Mesendoderm (in vitro differentiated cells): Measurements from ENCODE around the gene CMIP.

Source experiments
- DNase-seq: peaks from one replicate; pipeline ENCODE4 v3.0.0; 2013
- H2AK5ac ChIP-seq: 2 replicates; pipeline ENCODE4 v1.6.1; 2013; ENCODE audit warnings: low read length, inconsistent platforms
- H2BK120ac ChIP-seq: 2 replicates; pipeline ENCODE4 v1.6.1; 2013; ENCODE audit warnings: low read depth, mild to moderate bottlenecking, low read length, moderate library complexity, mixed read lengths
- H2BK15ac ChIP-seq: replicated peaks from 2 replicates; pipeline ENCODE4 v1.6.1; 2013; ENCODE audit warnings: low read depth, mild to moderate bottlenecking, moderate library complexity
- H2BK5ac ChIP-seq: 2 replicates; pipeline ENCODE4 v1.6.1; 2013; ENCODE audit warnings: low read length, inconsistent platforms
- H3K18ac ChIP-seq: 2 replicates; pipeline ENCODE4 v1.6.1; 2013; ENCODE audit warnings: mild to moderate bottlenecking, low read length, mixed read lengths
- H3K23ac ChIP-seq: one replicate; pipeline ENCODE4 v1.6.1; 2013; ENCODE audit warnings: low read length
- H3K27ac ChIP-seq: 2 replicates; pipeline ENCODE4 v1.5.1; 2013; ENCODE audit warnings: low read depth, mild to moderate bottlenecking, inconsistent platforms, low read length, moderate library complexity
- H3K27me3 ChIP-seq: 2 replicates; pipeline ENCODE4 v1.6.1; 2013; ENCODE audit warnings: low read length, control low read depth, mild to moderate bottlenecking, inconsistent platforms; ENCODE audit not compliant: insufficient read depth, poor library complexity
- H3K36me3 ChIP-seq: 2 replicates; pipeline ENCODE4 v1.6.1; 2013; ENCODE audit warnings: low read length, inconsistent platforms; ENCODE audit not compliant: control insufficient read depth, insufficient read depth
- H3K4ac ChIP-seq: one replicate; pipeline ENCODE4 v1.6.1; 2013; ENCODE audit warnings: low read depth, mild to moderate bottlenecking, low read length, moderate library complexity
- H3K4me1 ChIP-seq: 2 replicates; pipeline ENCODE4 v1.6.1; 2013; ENCODE audit warnings: low read depth, low read length, inconsistent platforms; ENCODE audit not compliant: control insufficient read depth
- H3K4me2 ChIP-seq: 2 replicates; pipeline ENCODE4 v1.6.1; 2013; ENCODE audit warnings: low read length
- H3K4me3 ChIP-seq: 2 replicates; pipeline ENCODE4 v1.5.1; 2013; ENCODE audit warnings: mild to moderate bottlenecking, low read length
- H3K56ac ChIP-seq: one replicate; pipeline ENCODE4 v1.6.1; 2013; ENCODE audit warnings: low read length
- H3K79me1 ChIP-seq: 2 replicates; pipeline ENCODE4 v1.6.1; 2013; ENCODE audit warnings: low read length, inconsistent platforms
- H3K79me2 ChIP-seq: 2 replicates; pipeline ENCODE4 v1.6.1; 2013; ENCODE audit warnings: mild to moderate bottlenecking, low read length; ENCODE audit not compliant: control insufficient read depth, insufficient read depth
- H3K9ac ChIP-seq: 2 replicates; pipeline ENCODE4 v1.6.1; 2013; ENCODE audit warnings: low read length, inconsistent platforms
- H4K5ac ChIP-seq: one replicate; pipeline ENCODE4 v1.6.1; 2013; ENCODE audit warnings: low read length
- H4K8ac ChIP-seq: one replicate; pipeline ENCODE4 v1.6.1; 2013; ENCODE audit warnings: low read depth, mild to moderate bottlenecking, control low read depth, low read length, moderate library complexity
- WGBS: extraction: QIAGEN DNeasy Blood & Tissue Kit; methylation state at CpG from one replicate; pipeline ENCODE4 v1.1.7; 2013; ENCODE audit warnings: low lambda C conversion rate, missing lambda C conversion rate; ENCODE audit not compliant: insufficient coverage; ENCODE audit errors: extremely low coverage; 5-methylcytosine and 5-hydroxymethylcytosine counted together

CMIP gene

GRCh38 chr16:81730090-81731051 is 285.8 kb downstream of the CMIP start:
- H4K5ac ChIP-seq = no peak overlapping the region
- no CpG with 5 or more reads among the region's 47 CpGs for WGBS
- peak overlapping the region; percentile 31 for H3K4me2 ChIP-seq
- H3K18ac ChIP-seq = peak overlapping the region; percentile 20
- H2BK5ac ChIP-seq = no peak overlapping the region
- no peak overlapping the region for H3K4me3 ChIP-seq
- no peak overlapping the region for H2AK5ac ChIP-seq
- no peak overlapping the region for H3K23ac ChIP-seq
- H3K56ac ChIP-seq = peak overlapping the region; percentile 84
- no peaks in the 10 kb centered on the region for H3K4me1 ChIP-seq
- H3K9ac ChIP-seq = peak overlapping the region; percentile 60
- no peaks in the 10 kb centered on the region for H3K79me2 ChIP-seq
- H2BK15ac ChIP-seq = no peak overlapping the region
- H3K79me1 ChIP-seq = no peaks in the 10 kb centered on the region
- H3K27me3 ChIP-seq = no peaks in the 10 kb centered on the region
- DNase-seq = peak; percentile 99
- H3K4ac ChIP-seq = no peak overlapping the region
- no peak overlapping the region for H2BK120ac ChIP-seq
- peak overlapping the region; percentile 7 for H3K27ac ChIP-seq
- H3K36me3 ChIP-seq = no peaks in the 10 kb centered on the region
- H4K8ac ChIP-seq = no peak overlapping the region

- Histone ChIP-seq H3K79me1 (no peaks in the 10 kb centered on the region), H2BK15ac (no peak overlapping the region), H3K56ac (no peak overlapping the region), H3K4me1 (no peaks in the 10 kb centered on the region), H2BK5ac (no peak overlapping the region), H4K8ac (no peak overlapping the region), H3K4me3 (no peak overlapping the region), H2AK5ac (no peak overlapping the region), H4K5ac (no peak overlapping the region), H3K36me3 (no peaks in the 10 kb centered on the region), H3K4ac (no peak overlapping the region), H3K9ac (no peak overlapping the region), H3K79me2 (no peaks in the 10 kb centered on the region), H3K4me2 (no peak overlapping the region), H3K27ac (no peak overlapping the region), H3K23ac (no peak overlapping the region), H3K18ac (no peak overlapping the region), H3K27me3 (no peaks in the 10 kb centered on the region), H2BK120ac (no peak overlapping the region)
- DNase-seq = no peak
- no CpG with 5 or more reads among the region's 8 CpGs for WGBS
Observed at GRCh38 chr16:81731649-81732048, 287.0 kb downstream of the CMIP start.

DNA sequence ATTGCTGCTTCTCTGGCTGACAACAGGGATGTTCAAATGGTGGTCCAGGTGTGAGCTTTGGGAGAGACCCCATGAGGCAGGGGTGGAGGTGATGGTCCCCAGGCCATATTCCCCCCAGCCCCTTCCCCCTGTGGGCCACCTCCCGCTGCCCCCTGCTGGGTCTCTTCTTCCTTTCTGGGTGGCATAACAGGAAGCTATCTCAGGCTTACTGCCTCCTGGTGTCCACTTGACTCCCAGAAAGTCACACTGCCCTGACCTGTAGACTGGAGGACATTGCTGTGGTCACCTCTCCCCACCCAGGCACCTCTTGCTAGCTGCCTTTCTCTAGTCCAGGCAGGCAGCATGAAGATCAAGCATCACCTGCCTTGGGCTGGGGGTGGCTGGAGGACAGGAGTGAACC is 288.1 kb downstream of the CMIP start:
- Histone ChIP-seq H3K18ac (no peak overlapping the region), H3K27me3 (no peaks in the 10 kb centered on the region), H3K79me1 (no peaks in the 10 kb centered on the region), H3K23ac (no peak overlapping the region), H3K4me1 (no peaks in the 10 kb centered on the region), H3K27ac (no peak overlapping the region), H3K4ac (no peak overlapping the region), H4K5ac (no peak overlapping the region), H2BK15ac (no peak overlapping the region), H3K79me2 (no peaks in the 10 kb centered on the region), H4K8ac (no peak overlapping the region), H3K56ac (no peak overlapping the region), H3K36me3 (no peaks in the 10 kb centered on the region), H2BK5ac (no peak overlapping the region), H3K4me3 (no peak overlapping the region), H3K9ac (no peak overlapping the region), H2AK5ac (no peak overlapping the region), H2BK120ac (no peak overlapping the region), H3K4me2 (no peak overlapping the region)
- no peak for DNase-seq
- WGBS = no CpG with 5 or more reads among the region's 1 CpG

- H3K27me3 ChIP-seq = no peaks in the 10 kb centered on the region
- no peak overlapping the region for H2BK5ac ChIP-seq
- DNase-seq = no peak
- no peak overlapping the region for H3K18ac ChIP-seq
- H3K27ac ChIP-seq = no peak overlapping the region
- no peaks in the 10 kb centered on the region for H3K4me1 ChIP-seq
- H3K23ac ChIP-seq = no peak overlapping the region
- H2BK15ac ChIP-seq = no peak overlapping the region
- no peak overlapping the region for H3K4ac ChIP-seq
- no peaks in the 10 kb centered on the region for H3K79me1 ChIP-seq
- 67% methylated on average over 1 of the region's 1 CpG for WGBS
- no peak overlapping the region for H3K9ac ChIP-seq
- no peak overlapping the region for H3K4me3 ChIP-seq
- H4K8ac ChIP-seq = no peak overlapping the region
- H3K4me2 ChIP-seq = no peak overlapping the region
- H4K5ac ChIP-seq = no peak overlapping the region
- no peak overlapping the region for H2AK5ac ChIP-seq
- H3K56ac ChIP-seq = no peak overlapping the region
- no peak overlapping the region for H2BK120ac ChIP-seq
- H3K36me3 ChIP-seq = no peaks in the 10 kb centered on the region
- no peaks in the 10 kb centered on the region for H3K79me2 ChIP-seq
Observed at GRCh38 chr16:81733295-81733694, 288.7 kb downstream of the CMIP start.

DNA sequence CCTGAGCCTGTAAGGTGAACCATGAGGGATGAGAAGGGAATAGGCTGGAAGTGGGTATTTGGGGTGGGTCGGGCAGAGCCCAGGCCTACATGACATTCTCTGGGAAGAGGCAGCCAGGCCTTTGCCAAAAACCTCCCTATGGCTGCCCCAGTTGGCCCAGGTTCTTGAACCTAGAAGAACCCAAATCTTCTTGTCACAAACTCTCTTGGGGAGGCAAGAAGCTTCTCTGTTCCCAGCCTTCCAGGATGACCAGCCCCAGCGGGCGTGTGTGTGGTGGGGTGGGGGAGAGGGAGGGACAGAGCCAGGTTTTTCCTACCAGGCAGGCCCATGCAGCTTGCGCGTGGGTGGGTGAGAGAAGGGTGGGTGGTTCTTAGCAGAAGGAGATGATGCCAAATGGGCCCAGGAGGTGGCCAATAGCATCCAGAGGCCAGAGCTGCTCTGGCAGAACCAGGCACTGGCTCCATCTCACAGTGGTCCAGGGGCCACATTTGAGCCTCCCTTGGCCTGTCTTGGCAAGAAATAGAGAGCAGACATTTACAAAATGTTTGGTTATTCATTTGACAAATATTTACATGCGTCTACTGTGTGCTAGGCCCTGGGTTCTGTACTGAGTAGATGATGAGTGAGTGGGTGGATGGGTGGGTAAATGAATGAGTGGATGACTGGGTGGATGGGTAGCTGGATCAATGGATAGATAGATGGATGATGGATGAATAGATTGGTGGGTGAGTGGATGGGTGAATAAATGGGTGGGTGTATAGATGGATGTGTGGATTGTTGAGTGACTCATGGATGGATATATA is 290.2 kb downstream of the CMIP start:
- H3K18ac ChIP-seq = no peak overlapping the region
- H3K36me3 ChIP-seq = no peaks in the 10 kb centered on the region
- H3K4me2 ChIP-seq = no peak overlapping the region

More for the DNA sequence above, 290.2 kb downstream of the CMIP start:
- WGBS = no CpG with 5 or more reads among the region's 6 CpGs
- no peak overlapping the region for H3K23ac ChIP-seq
- H3K4me3 ChIP-seq = no peak overlapping the region
- H2BK15ac ChIP-seq = no peak overlapping the region
- no peak overlapping the region for H4K5ac ChIP-seq
- no peaks in the 10 kb centered on the region for H3K79me2 ChIP-seq
- no peaks in the 10 kb centered on the region for H3K4me1 ChIP-seq
- no peak for DNase-seq
- H3K27me3 ChIP-seq = no peaks in the 10 kb centered on the region
- no peak overlapping the region for H2BK5ac ChIP-seq
- H3K9ac ChIP-seq = no peak overlapping the region
- no peak overlapping the region for H4K8ac ChIP-seq
- H3K79me1 ChIP-seq = no peaks in the 10 kb centered on the region
- no peak overlapping the region for H2AK5ac ChIP-seq
- no peak overlapping the region for H3K56ac ChIP-seq
- no peak overlapping the region for H3K4ac ChIP-seq
- H2BK120ac ChIP-seq = no peak overlapping the region
- H3K27ac ChIP-seq = no peak overlapping the region
